GM19239 (cell line): ENCODE data around the gene CXorf65.

Experiments
- DNase-seq: peaks from one replicate; pipeline ENCODE4 v3.0.0; 2011; ENCODE audit warnings: low spot score; ENCODE audit not compliant: insufficient read length
- FAIRE-seq: peaks from 2 replicates; lab custom pipeline; 2011; peaks lifted over from hg19 to GRCh38; lab: Jason Lieb, UNC

The CXorf65 gene

DNA sequence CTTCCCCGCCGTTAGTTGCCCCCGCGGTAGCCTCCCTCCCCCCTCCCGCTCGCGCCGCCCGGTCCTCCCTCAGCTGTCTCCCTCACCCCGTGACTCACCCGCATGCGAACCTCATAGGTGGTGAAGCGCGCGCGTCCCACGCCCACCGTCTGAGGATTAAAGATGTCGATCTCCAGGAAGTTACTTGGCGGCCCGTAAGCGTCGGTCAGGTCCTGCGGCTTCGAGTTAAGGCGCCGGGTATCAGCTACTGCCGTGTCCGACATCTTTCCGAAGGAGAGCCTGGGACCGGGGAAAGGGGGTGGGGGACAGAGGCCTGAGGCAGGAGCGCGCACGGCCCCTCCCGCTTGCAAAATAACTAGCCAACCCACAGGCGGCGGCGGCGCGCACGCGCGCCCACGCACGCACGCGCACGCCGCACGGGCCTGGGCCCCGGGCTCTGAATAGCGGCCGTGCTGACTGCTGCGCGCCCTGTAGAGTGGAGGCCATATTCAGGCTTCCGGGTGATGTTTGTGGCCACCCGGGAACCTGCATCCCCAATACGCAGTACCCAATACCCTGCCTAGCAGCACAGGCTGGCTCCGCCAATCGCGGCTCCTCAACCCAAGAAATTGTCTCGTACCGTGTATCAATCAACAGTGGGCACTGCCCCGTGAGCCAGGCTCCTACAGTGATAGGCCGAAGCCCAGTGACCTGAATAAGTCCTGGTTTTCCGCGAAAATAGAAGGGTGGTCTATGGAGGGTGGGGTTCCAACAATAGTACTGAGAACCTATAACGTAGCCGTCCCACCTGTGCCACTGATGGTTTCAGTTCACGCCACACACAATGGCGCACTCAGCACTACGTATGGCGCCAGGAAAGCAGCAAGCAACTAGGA is 38.3 kb downstream of the CXorf65 start, which contains the start of gene SNX12:
SNX12 (minus strand) TSS at position 291 of the 875 bp plus-strand sequence; CDS start at position 263, 28 bp downstream.
- peak; percentile 97 for FAIRE-seq

DNA sequence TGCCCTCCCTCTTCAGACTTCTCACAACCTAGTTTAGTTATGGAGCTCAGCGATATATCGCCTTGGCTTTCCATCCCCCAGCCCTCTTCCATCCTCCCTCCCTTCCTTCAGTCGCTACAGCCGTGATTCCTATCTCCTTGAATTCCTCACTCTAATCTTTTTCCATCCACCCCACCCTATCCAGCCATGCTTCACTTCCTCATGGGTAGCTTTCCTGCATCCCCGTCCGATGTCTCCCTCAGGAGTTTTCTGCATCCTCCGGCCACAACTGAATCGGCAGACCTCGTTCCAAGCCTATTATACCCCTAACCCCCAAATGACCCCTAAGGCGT is 38.9 kb downstream of the CXorf65 start:
- no peak for FAIRE-seq
- no peak for DNase-seq

More for the DNA sequence above, 38.3 kb downstream of the CXorf65 start, which contains the start of gene SNX12:
- peak; percentile 75 for DNase-seq

GRCh38 chrX:71067089-71067488 is 39.5 kb downstream of the CXorf65 start:
- DNase-seq: no peak
- FAIRE-seq: no peak

DNA sequence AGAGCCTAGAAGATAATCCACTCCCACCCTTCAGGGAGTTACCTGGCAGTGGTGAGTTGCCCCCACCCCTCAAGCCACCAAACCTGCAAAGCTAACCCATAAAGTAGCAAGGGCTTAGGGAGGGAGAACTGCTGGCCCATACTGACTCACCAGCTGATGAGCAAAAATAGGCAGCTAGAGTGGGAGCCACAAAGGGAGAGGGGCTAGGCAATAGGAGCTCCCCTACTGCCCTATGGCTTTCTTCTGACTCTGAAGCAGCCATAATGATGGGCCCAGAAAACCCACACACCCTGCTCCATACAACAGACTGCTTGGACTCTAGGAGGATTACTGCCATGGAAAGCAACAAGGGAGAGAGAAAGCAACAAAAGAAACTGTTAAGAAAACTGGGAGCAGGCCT is 46.4 kb downstream of the CXorf65 start:
- FAIRE-seq (no peak), DNase-seq (no peak)

- no peak for FAIRE-seq
Measured at GRCh38 chrX:71057848-71058530, 48.6 kb downstream of the CXorf65 start.

GRCh38 chrX:71056867-71057266 is 49.7 kb downstream of the CXorf65 start:
- FAIRE-seq (peak; percentile 39), DNase-seq (no peak)

More at GRCh38 chrX:71057848-71058530, 48.6 kb downstream of the CXorf65 start:
- DNase-seq: no peak
